HepG2 (cell line): Measurements from ENCODE around the gene PYCR2. TPM values are rescaled to one million over a fixed set of nuclear protein-coding genes. Genes with fewer than 3 reads are reported as not detected.

ENCODE experiments used
- CREB3 ChIP-seq: sonication (generic); formaldehyde crosslinking; IDR thresholded peaks from 2 replicates; pipeline ENCODE4 v1.5.0; 2020; ENCODE audit warnings: missing genetic modification reagents
- CREBL2 ChIP-seq: sonication (generic); formaldehyde crosslinking; IDR thresholded peaks from 2 replicates; pipeline ENCODE4 v1.8.1; 2023; ENCODE audit warnings: missing genetic modification reagents, mild to moderate bottlenecking, borderline replicate concordance
- FUBP1 ChIP-seq: sonication (generic); formaldehyde crosslinking; IDR thresholded peaks from 2 replicates; pipeline ENCODE4 v1.5.1; 2020; ENCODE audit warnings: missing genetic modification reagents, mild to moderate bottlenecking, borderline replicate concordance
- ISL2 ChIP-seq: sonication (generic); formaldehyde crosslinking; IDR thresholded peaks from 2 replicates; pipeline ENCODE4 v1.5.0; 2020; ENCODE audit warnings: missing genetic modification reagents
- KDM3A ChIP-seq: IDR thresholded peaks from 2 replicates; pipeline ENCODE4 v1.6.1; 2018; ENCODE audit warnings: low read depth, missing compliant biosample characterization
- LCORL ChIP-seq, 2 experiments: fragments of 450-650 bp in 1 of 2; sonication (generic) in 1 of 2; formaldehyde crosslinking in 1 of 2; IDR thresholded peaks; 2 replicates each; pipeline versions ENCODE4 v1.5.0 to v1.6.1; 2017 to 2020; ENCODE audit warnings: antibody characterized with exemption in 1 of 2, missing genetic modification reagents in 1 of 2
- NFKBIZ ChIP-seq: IDR thresholded peaks from 2 replicates; pipeline ENCODE4 v1.6.1; 2018; ENCODE audit warnings: missing genetic modification reagents, missing compliant biosample characterization
- NR0B2 ChIP-seq: sonication (generic); formaldehyde crosslinking; IDR thresholded peaks from 2 replicates; pipeline ENCODE4 v1.4.0; 2020; ENCODE audit warnings: mild to moderate bottlenecking, missing genetic modification reagents
- THAP7 ChIP-seq: sonication (generic); formaldehyde crosslinking; IDR thresholded peaks from 2 replicates; pipeline ENCODE4 v1.8.1; 2023; ENCODE audit warnings: mild to moderate bottlenecking, missing genetic modification reagents
- TP53 ChIP-seq: sonication (generic); formaldehyde crosslinking; conservative IDR thresholded peaks from 2 replicates; pipeline ENCODE4 v1.4.0; 2020; ENCODE audit warnings: missing genetic modification reagents
- ZFP37 ChIP-seq: sonication (generic); formaldehyde crosslinking; IDR thresholded peaks from 2 replicates; pipeline ENCODE4 v1.4.0; 2020; ENCODE audit warnings: missing genetic modification reagents, borderline replicate concordance
- ZNF503 ChIP-seq: sonication (generic); formaldehyde crosslinking; IDR thresholded peaks from 2 replicates; pipeline ENCODE4 v1.4.0; 2020; ENCODE audit warnings: missing genetic modification reagents
- ZNF543 ChIP-seq: sonication (generic); formaldehyde crosslinking; IDR thresholded peaks from 2 replicates; pipeline ENCODE4 v1.4.0; 2020; ENCODE audit warnings: mild to moderate bottlenecking, missing genetic modification reagents
- ZNF709 ChIP-seq: sonication (generic); formaldehyde crosslinking; IDR thresholded peaks from 2 replicates; pipeline ENCODE4 v1.5.0; 2020; ENCODE audit warnings: mild to moderate bottlenecking, missing genetic modification reagents
- ZNF766 ChIP-seq: sonication (generic); formaldehyde crosslinking; IDR thresholded peaks from 2 replicates; pipeline ENCODE4 v1.5.0; 2020; ENCODE audit warnings: missing genetic modification reagents, borderline replicate concordance
- polyA plus RNA-seq, 8 experiments: library from polyadenylated mRNA; depleted of rRNA in 3 of 8; stranded (reverse) in 7 of 8; unstranded in 1 of 8; fragments of >200 nt; fragmentation: Illumina TruSeq in 4 of 8; extraction: Trizol in 4 of 8; gene quantifications; 2 replicates each; pipeline versions ENCODE4 v1.2.1 to v1.2.3, GENCODE V29; 2011 to 2016; ENCODE audit warnings: low read depth in 4 of 8, missing spikeins in 1 of 8, mixed read lengths in 1 of 8; ENCODE audit not compliant: insufficient read depth in 1 of 8
- total RNA-seq, 5 experiments: library from RNA; depleted of rRNA; stranded (reverse); fragments of >200 nt; fragmentation: Illumina TruSeq; extraction: Trizol; gene quantifications; 2 replicates each; pipeline ENCODE4 v1.2.3, GENCODE V29; 2016; ENCODE audit warnings: low read depth in 1 of 5

The PYCR2 gene
- total and polyA plus RNA-seq, 2 of the 13 experiments (the other 11 are each of a cell fraction or from before 2014, with no cell fraction given) = 47.2 to 47.8 TPM

- TF ChIP-seq FUBP1 (CRISPR knock-in tag) = no peak
- peak; percentile 5; the same call in 1 of the 2 replicates for TF ChIP-seq LCORL (IDR thresholded peaks at IDR 0.05)
- peak; percentile 98 for TF ChIP-seq LCORL (CRISPR knock-in tag; IDR thresholded peaks at IDR 0.05)
- peak; percentile 55; the same call in 1 of the 2 replicates for TF ChIP-seq ZNF503 (CRISPR knock-in tag)
- no peak for TF ChIP-seq ZNF709
- TF ChIP-seq CREB3 = 0 out of 2 replicates have a peak, but pooled peaks have one; percentile 35
- TF ChIP-seq NFKBIZ = no peak
- no peak for TF ChIP-seq ZFP37 (CRISPR knock-in tag)
- TF ChIP-seq THAP7 (CRISPR knock-in tag) = no peak
- TF ChIP-seq KDM3A = no peak; the same call in 1 of the 2 replicates
- 0 out of 2 replicates have a peak, but pooled peaks have one; percentile 61 for TF ChIP-seq CREBL2 (CRISPR knock-in tag)
- peak; percentile 75 for TF ChIP-seq NR0B2
- no peak; the same call in 1 of the 2 replicates for TF ChIP-seq ZNF766 (CRISPR knock-in tag)
- peak; percentile 93 for TF ChIP-seq ZNF543 (CRISPR knock-in tag)
- TF ChIP-seq TP53 (CRISPR knock-in tag) = 0 out of 2 replicates have a peak, but pooled peaks have one; percentile 13
- peak; percentile 47; the same call in 1 of the 2 replicates for TF ChIP-seq ISL2 (CRISPR knock-in tag)
These were observed 41.9 kb downstream of the PYCR2 start, which contains the start of gene TMEM63A (continued) for GRCh38 chr1:225881959-225882693.
